HepG2 (cell line): ENCODE results near the gene LMNA. TPM values are rescaled to one million over a fixed set of nuclear protein-coding genes. Genes with fewer than 3 reads are reported as not detected.

ENCODE experiments used
- AGO2 ChIP-seq: fragments of 200-400 bp; formaldehyde crosslinking; optimal IDR thresholded peaks from 2 replicates; pipeline ENCODE3; 2017; ENCODE audit warnings: mild to moderate bottlenecking, low read depth, low read length, moderate library complexity
- ARHGAP35 ChIP-seq: sonication (generic); formaldehyde crosslinking; IDR thresholded peaks from 2 replicates; pipeline ENCODE4 v1.9.0; 2022; ENCODE audit warnings: mild to moderate bottlenecking, inconsistent platforms, moderate library complexity, missing genetic modification reagents, borderline replicate concordance
- ATAD3A ChIP-seq: sonication (generic); formaldehyde crosslinking; IDR thresholded peaks from 2 replicates; pipeline ENCODE4 v1.4.0; 2020; ENCODE audit warnings: missing genetic modification reagents
- EHMT2 ChIP-seq: fragments of 200-600 bp; sonication (generic); IDR thresholded peaks from 2 replicates; pipeline ENCODE4 v1.7.0; 2017; ENCODE audit warnings: antibody characterized with exemption, low read depth, low read length, borderline replicate concordance
- FLYWCH1 ChIP-seq: sonication (generic); formaldehyde crosslinking; IDR thresholded peaks from 2 replicates; pipeline ENCODE4 v1.8.1; 2023; ENCODE audit warnings: mild to moderate bottlenecking, missing genetic modification reagents
- FOXO1 ChIP-seq: sonication (generic); formaldehyde crosslinking; IDR thresholded peaks from 2 replicates; pipeline ENCODE4 v1.4.0; 2020; ENCODE audit warnings: missing genetic modification reagents
- JDP2 ChIP-seq: sonication (generic); formaldehyde crosslinking; IDR thresholded peaks from 2 replicates; pipeline ENCODE4 v1.8.1; 2022; ENCODE audit warnings: missing genetic modification reagents, borderline replicate concordance
- MEF2D ChIP-seq: sonication (generic); formaldehyde crosslinking; IDR thresholded peaks from 2 replicates; pipeline ENCODE4 v1.5.1; 2020; ENCODE audit warnings: mild to moderate bottlenecking, missing genetic modification reagents
- ZBTB1 ChIP-seq: sonication (generic); formaldehyde crosslinking; IDR thresholded peaks from 2 replicates; pipeline ENCODE4 v1.4.0; 2020; ENCODE audit warnings: missing genetic modification reagents, borderline replicate concordance
- ZFP82 ChIP-seq: sonication (generic); formaldehyde crosslinking; IDR thresholded peaks from 2 replicates; pipeline ENCODE4 v1.5.1; 2020; ENCODE audit warnings: mild to moderate bottlenecking, missing genetic modification reagents, borderline replicate concordance
- ZNF224 ChIP-seq: sonication (generic); formaldehyde crosslinking; IDR thresholded peaks from 2 replicates; pipeline ENCODE4 v1.5.0; 2020; ENCODE audit warnings: mild to moderate bottlenecking, missing genetic modification reagents
- ZNF234 ChIP-seq: sonication (generic); formaldehyde crosslinking; conservative IDR thresholded peaks from 2 replicates; pipeline ENCODE4 v1.5.1; 2020; ENCODE audit warnings: mild to moderate bottlenecking, missing genetic modification reagents
- ZNF335 ChIP-seq: sonication (generic); formaldehyde crosslinking; IDR thresholded peaks from 2 replicates; pipeline ENCODE4 v1.4.0; 2020; ENCODE audit warnings: missing genetic modification reagents
- ZNF720 ChIP-seq: sonication (generic); formaldehyde crosslinking; IDR thresholded peaks from 2 replicates; pipeline ENCODE4 v1.4.0; 2020; ENCODE audit warnings: missing genetic modification reagents
- ZNF788 ChIP-seq: sonication (generic); formaldehyde crosslinking; IDR thresholded peaks from 2 replicates; pipeline ENCODE4 v1.5.0; 2020; ENCODE audit warnings: mild to moderate bottlenecking, missing genetic modification reagents, borderline replicate concordance
- ZNF792 ChIP-seq: IDR thresholded peaks from 2 replicates; pipeline ENCODE4 v1.6.1; 2016
- ZNF879 ChIP-seq: sonication (generic); formaldehyde crosslinking; IDR thresholded peaks from 2 replicates; pipeline ENCODE4 v1.8.1; 2023; ENCODE audit warnings: missing genetic modification reagents
- ZNF883 ChIP-seq: sonication (generic); formaldehyde crosslinking; IDR thresholded peaks from 2 replicates; pipeline ENCODE4 v1.5.1; 2020; ENCODE audit warnings: mild to moderate bottlenecking, missing genetic modification reagents; ENCODE audit errors: not compliant biosample characterization
- polyA plus RNA-seq, 8 experiments: library from polyadenylated mRNA; depleted of rRNA in 3 of 8; stranded (reverse) in 7 of 8; unstranded in 1 of 8; fragments of >200 nt; fragmentation: Illumina TruSeq in 4 of 8; extraction: Trizol in 4 of 8; gene quantifications; 2 replicates each; pipeline versions ENCODE4 v1.2.1 to v1.2.3, GENCODE V29; 2011 to 2016; ENCODE audit warnings: low read depth in 4 of 8, missing spikeins in 1 of 8, mixed read lengths in 1 of 8; ENCODE audit not compliant: insufficient read depth in 1 of 8
- total RNA-seq, 5 experiments: library from RNA; depleted of rRNA; stranded (reverse); fragments of >200 nt; fragmentation: Illumina TruSeq; extraction: Trizol; gene quantifications; 2 replicates each; pipeline ENCODE4 v1.2.3, GENCODE V29; 2016; ENCODE audit warnings: low read depth in 1 of 5
- TF ChIP-seq, protein P1 (sequence below): sonication (generic); formaldehyde crosslinking; IDR thresholded peaks from 2 replicates; pipeline ENCODE4 v1.5.1; 2020; ENCODE audit warnings: missing genetic modification reagents, mild to moderate bottlenecking, borderline replicate concordance
- TF ChIP-seq, protein P2 (sequence below): IDR thresholded peaks from 2 replicates; pipeline ENCODE4 v1.6.1; 2016; ENCODE audit warnings: control low read depth
- TF ChIP-seq, protein P3 (sequence below): sonication (generic); formaldehyde crosslinking; IDR thresholded peaks from 2 replicates; pipeline ENCODE4 v1.8.0; 2022; ENCODE audit warnings: mild to moderate bottlenecking, missing genetic modification reagents; ENCODE audit not compliant: insufficient replicate concordance
- TF ChIP-seq, protein P4 (sequence below): sonication (generic); formaldehyde crosslinking; IDR thresholded peaks from 2 replicates; pipeline ENCODE4 v1.9.0; 2021; ENCODE audit warnings: missing genetic modification reagents, mild to moderate bottlenecking, borderline replicate concordance
- TF ChIP-seq, protein P5 (sequence below): sonication (generic); formaldehyde crosslinking; IDR thresholded peaks from 2 replicates; pipeline ENCODE4 v1.8.0; 2022; ENCODE audit warnings: missing genetic modification reagents, mild to moderate bottlenecking, borderline replicate concordance

Gene LMNA
- total and polyA plus RNA-seq, 2 of the 13 experiments (the other 11 are each of a cell fraction or from before 2014, with no cell fraction given), result 107 to 225 TPM

DNA sequence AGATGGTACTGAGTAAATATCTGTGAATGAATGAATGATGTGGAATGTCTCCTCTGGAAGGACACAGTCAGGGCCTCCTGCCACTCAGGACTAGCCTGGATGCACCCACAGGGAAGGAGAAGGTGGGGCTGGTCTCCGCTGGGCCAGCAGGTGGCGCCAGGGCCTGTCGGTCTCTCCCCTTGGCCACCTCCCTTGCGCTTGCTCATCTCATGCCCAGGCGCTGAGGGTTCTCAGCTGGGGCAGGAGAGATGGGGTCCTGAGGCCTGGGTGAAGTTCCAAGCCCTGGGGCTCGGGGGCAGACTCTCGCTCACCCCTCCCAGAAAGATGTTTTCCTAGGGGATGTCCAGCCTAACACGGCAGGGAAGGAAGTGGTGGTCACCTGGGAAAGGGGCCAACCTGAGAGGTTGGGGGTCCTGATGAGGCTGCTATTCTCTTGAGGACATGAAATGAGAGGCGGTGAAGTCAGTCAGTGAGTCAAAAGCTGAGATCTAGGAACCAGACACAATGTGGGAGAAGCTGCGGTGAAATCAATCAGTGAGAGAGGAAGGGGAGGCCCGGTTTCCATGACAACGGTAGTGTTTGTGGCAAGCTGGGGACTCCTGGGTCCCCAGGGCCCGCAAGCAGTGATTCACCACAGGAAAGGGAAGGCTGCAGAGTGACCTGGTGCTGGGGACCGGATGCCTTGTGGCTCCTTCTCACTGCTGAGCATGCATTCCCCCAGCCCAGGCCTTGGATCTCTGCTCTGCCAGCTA is 17.7 kb upstream of the LMNA start (continued):
- TF ChIP-seq ZFP82 (CRISPR knock-in tag) (no peak), ZNF234 (CRISPR knock-in tag) (no peak), FOXO1 (peak; percentile 56; the same call in 1 of the 2 replicates), ZNF720 (no peak), AGO2 (no peak), ZNF224 (no peak), JDP2 (CRISPR knock-in tag) (no peak), EHMT2 (no peak), ZNF879 (CRISPR knock-in tag) (no peak), ATAD3A (CRISPR knock-in tag) (no peak), ZNF792 (peak; percentile 66), ARHGAP35 (CRISPR knock-in tag) (no peak), ZNF788 (no peak), FLYWCH1 (CRISPR knock-in tag) (no peak), ZBTB1 (CRISPR knock-in tag) (no peak), ZNF335 (no peak), MEF2D (CRISPR knock-in tag) (peak; percentile 56; the same call in 1 of the 2 replicates), ZNF883 (CRISPR knock-in tag) (peak; percentile 64)
- TF ChIP-seq, protein P1, sequence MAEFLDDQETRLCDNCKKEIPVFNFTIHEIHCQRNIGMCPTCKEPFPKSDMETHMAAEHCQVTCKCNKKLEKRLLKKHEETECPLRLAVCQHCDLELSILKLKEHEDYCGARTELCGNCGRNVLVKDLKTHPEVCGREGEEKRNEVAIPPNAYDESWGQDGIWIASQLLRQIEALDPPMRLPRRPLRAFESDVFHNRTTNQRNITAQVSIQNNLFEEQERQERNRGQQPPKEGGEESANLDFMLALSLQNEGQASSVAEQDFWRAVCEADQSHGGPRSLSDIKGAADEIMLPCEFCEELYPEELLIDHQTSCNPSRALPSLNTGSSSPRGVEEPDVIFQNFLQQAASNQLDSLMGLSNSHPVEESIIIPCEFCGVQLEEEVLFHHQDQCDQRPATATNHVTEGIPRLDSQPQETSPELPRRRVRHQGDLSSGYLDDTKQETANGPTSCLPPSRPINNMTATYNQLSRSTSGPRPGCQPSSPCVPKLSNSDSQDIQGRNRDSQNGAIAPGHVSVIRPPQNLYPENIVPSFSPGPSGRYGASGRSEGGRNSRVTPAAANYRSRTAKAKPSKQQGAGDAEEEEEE (CRISPR knock-in tag), result no peak
- TF ChIP-seq, protein P2, sequence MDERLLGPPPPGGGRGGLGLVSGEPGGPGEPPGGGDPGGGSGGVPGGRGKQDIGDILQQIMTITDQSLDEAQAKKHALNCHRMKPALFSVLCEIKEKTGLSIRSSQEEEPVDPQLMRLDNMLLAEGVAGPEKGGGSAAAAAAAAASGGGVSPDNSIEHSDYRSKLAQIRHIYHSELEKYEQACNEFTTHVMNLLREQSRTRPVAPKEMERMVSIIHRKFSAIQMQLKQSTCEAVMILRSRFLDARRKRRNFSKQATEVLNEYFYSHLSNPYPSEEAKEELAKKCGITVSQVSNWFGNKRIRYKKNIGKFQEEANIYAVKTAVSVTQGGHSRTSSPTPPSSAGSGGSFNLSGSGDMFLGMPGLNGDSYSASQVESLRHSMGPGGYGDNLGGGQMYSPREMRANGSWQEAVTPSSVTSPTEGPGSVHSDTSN (CRISPR knock-in tag), result no peak; the same call in 1 of the 2 replicates
- TF ChIP-seq, protein P3, sequence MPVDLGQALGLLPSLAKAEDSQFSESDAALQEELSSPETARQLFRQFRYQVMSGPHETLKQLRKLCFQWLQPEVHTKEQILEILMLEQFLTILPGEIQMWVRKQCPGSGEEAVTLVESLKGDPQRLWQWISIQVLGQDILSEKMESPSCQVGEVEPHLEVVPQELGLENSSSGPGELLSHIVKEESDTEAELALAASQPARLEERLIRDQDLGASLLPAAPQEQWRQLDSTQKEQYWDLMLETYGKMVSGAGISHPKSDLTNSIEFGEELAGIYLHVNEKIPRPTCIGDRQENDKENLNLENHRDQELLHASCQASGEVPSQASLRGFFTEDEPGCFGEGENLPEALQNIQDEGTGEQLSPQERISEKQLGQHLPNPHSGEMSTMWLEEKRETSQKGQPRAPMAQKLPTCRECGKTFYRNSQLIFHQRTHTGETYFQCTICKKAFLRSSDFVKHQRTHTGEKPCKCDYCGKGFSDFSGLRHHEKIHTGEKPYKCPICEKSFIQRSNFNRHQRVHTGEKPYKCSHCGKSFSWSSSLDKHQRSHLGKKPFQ (CRISPR knock-in tag), result no peak
- TF ChIP-seq, protein P4, sequence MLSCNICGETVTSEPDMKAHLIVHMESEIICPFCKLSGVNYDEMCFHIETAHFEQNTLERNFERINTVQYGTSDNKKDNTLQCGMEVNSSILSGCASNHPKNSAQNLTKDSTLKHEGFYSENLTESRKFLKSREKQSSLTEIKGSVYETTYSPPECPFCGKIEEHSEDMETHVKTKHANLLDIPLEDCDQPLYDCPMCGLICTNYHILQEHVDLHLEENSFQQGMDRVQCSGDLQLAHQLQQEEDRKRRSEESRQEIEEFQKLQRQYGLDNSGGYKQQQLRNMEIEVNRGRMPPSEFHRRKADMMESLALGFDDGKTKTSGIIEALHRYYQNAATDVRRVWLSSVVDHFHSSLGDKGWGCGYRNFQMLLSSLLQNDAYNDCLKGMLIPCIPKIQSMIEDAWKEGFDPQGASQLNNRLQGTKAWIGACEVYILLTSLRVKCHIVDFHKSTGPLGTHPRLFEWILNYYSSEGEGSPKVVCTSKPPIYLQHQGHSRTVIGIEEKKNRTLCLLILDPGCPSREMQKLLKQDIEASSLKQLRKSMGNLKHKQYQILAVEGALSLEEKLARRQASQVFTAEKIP (CRISPR knock-in tag), result no peak
- TF ChIP-seq, protein P5, sequence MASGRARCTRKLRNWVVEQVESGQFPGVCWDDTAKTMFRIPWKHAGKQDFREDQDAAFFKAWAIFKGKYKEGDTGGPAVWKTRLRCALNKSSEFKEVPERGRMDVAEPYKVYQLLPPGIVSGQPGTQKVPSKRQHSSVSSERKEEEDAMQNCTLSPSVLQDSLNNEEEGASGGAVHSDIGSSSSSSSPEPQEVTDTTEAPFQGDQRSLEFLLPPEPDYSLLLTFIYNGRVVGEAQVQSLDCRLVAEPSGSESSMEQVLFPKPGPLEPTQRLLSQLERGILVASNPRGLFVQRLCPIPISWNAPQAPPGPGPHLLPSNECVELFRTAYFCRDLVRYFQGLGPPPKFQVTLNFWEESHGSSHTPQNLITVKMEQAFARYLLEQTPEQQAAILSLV (CRISPR knock-in tag), result no peak
